Measurements from ENCODE around the gene NPHS2.
"Not testable (repeated sequence)": the region's sequence is repeated elsewhere in the genome, so short reads cannot be mapped to it uniquely, and the experiment has no call there.

The NPHS2 gene

DNA sequence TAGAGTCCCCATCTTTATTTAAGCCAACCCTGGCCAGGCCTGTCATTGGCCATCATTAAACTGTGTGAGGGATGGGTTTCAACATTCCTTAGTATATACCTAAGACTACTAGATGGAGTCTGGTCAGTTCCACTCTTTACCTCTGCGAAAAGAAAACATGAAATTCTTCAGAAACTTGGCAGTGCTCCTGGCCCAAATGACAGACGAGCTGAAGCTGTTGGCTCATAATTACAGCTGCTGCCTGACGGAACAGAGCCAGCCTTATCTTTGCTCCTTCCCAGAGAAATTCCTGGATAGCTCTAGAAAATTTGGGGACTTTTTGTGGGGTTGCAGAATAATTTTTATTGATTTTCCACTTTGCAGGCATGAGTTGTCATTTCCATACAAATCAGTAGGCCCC lies 30.4 kb downstream of the NPHS2 start:
- DNase-seq, result no peak

DNA sequence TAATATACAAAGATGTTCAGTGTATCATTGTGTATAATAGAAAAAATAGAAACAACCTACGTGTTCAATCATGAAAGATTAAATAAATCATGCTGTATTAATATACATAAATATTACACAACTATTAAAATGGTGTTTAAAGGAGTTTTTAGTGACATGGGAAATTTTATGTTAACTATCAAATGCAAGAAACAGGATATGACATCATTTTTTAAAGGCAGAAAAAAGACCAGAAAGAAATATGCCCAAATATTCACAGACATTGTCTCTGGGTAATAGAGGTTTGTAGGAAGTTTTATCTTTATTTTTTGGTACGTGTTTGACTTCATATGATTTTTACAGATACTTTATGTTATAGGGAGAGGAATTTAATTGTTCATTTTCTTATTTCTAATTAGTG lies 34.0 kb downstream of the NPHS2 start:
- DNase-seq, result no peak

- DNase-seq, result no peak
Measured at GRCh38 chr1:179530352-179530751, 45.4 kb downstream of the NPHS2 start.

DNA sequence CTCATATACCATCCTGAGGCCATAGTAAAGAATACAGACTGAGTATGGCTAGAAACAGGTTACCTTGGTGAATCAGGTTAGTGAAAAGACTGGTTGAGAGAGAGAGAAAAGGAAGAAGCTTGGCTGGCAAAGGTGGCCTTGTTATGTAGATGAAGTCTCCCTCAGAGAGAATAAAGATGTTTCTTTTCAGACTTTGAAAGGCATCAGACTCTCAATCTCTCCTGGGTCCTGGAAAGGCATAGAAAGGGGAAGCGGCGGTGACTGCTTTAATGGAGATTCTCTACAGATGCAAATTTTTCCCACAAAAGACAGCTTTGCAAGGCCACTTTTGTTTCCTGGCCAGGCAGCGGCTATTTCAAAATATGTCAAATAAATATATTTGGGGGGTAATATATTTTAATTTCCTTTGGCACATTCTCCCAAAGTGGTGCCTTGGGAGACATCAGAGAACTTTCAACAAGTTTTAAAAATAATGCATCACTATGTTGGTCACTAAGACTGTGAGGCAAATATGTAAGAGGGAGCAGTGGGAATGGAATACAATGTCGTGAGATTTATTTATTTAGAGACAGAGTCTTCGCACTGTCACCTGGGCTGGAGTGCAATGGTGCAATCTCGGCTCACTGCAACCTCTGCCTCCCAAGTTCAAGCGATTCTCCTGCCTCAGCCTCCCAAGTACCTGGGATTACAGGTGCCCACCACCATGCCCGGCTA lies 46.1 kb downstream of the NPHS2 start:
- DNase-seq, result no peak

- DNase-seq, result not testable (repeated sequence)
Measured at GRCh38 chr1:179518544-179518943, 57.2 kb downstream of the NPHS2 start.

- DNase-seq, result no peak
Measured at GRCh38 chr1:179516976-179517705, 58.6 kb downstream of the NPHS2 start.

- DNase-seq, result no peak
Measured at GRCh38 chr1:179510038-179510437, 65.7 kb downstream of the NPHS2 start.

GRCh38 chr1:179509384-179509783 lies 66.4 kb downstream of the NPHS2 start:
- DNase-seq, result no peak

- no peak for DNase-seq
Measured at GRCh38 chr1:179506199-179506598, 69.5 kb downstream of the NPHS2 start.

Data from NCI-H1417 (cell line).